Measurements from ENCODE around the gene CTXN1. TPM values are rescaled to one million over a fixed set of nuclear protein-coding genes. Genes with fewer than 3 reads are reported as not detected.
"Not testable (repeated sequence)": the region's sequence is repeated elsewhere in the genome, so short reads cannot be mapped to it uniquely, and the experiment has no call there.

Gene CTXN1
- total and polyA plus RNA-seq, 4 donors, result 4.3 to 182 (median 87.7) TPM

GRCh38 chr19:7921967-7922835 lies 3.7 kb downstream of the CTXN1 start:
- H3K4me1 ChIP-seq (ENCODE audit: control insufficient read depth, insufficient read depth, low read length), result peaks cover 74% of the 10 kb centered on the region
- no peak overlapping the region for H3K27ac ChIP-seq (ENCODE audit: low read depth, low read length)
- peaks cover 46% of the 10 kb centered on the region for H3K36me3 ChIP-seq (ENCODE audit: control insufficient read depth, insufficient read depth, low read length)
- no peaks in the 10 kb centered on the region for H3K9me3 ChIP-seq (ENCODE audit: control insufficient read depth, insufficient read depth, low read length)
- no peak for DNase-seq (ENCODE audit: low read depth in 4 of 6, low spot score in 6 of 6)
- peaks cover 25% of the 10 kb centered on the region for H3K27me3 ChIP-seq (ENCODE audit: control insufficient read depth, insufficient read depth, low read length)
- WGBS (ENCODE audit: insufficient coverage), result 92% methylated on average over 20 of the region's 31 CpGs
- H3K4me3 ChIP-seq (ENCODE audit: low read depth, low read length), result peak overlapping the region; percentile 48

DNA sequence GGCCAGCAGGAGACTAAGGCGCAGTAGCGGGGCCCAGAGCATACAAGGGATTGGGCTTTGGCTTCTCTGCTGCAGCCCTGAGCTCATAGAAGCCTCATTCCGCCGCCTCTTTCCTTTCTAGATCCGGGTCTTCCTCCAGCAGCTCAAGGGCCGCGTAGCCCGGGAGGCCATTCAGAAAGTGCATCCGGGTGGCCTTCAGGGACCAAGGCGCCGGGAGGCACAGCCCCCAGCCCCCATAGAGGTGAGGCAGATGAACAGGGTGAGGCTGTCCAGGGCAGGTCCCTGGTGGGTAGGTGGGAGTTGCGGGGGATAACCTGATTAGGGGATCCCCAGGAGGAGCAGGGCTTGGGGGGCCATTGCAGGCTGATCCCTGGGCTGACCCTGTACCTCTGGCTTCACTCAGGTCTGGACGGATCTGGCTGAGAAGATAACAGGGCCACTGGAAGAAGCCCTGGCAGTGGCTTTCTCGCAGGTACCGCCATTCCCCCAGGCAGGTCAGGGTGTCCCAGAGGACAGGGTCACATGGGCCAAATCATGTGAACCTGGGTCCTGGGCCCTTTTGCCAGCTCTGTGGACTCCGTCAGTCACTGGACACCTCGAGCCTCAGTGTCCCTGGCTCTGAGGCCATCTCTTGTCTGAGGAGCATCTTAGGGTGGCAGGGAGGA lies 4.5 kb downstream of the CTXN1 start:
- DNase-seq (ENCODE audit: low read depth in 4 of 6, low spot score in 6 of 6), result no peak
- H3K9me3 ChIP-seq (ENCODE audit: control insufficient read depth, insufficient read depth, low read length), result no peaks in the 10 kb centered on the region
- H3K36me3 ChIP-seq (ENCODE audit: control insufficient read depth, insufficient read depth, low read length), result peaks cover 38% of the 10 kb centered on the region
- WGBS (ENCODE audit: insufficient coverage), result 67% methylated on average over 12 of the region's 17 CpGs
- peak overlapping the region; percentile 67 for H3K27ac ChIP-seq (ENCODE audit: low read depth, low read length)
- peak overlapping the region; percentile 48 for H3K4me3 ChIP-seq (ENCODE audit: low read depth, low read length)
- H3K27me3 ChIP-seq (ENCODE audit: control insufficient read depth, insufficient read depth, low read length), result peaks cover 29% of the 10 kb centered on the region
- H3K4me1 ChIP-seq (ENCODE audit: control insufficient read depth, insufficient read depth, low read length), result peaks cover 69% of the 10 kb centered on the region

- 1% methylated on average over 50 of the region's 62 CpGs for WGBS (ENCODE audit: insufficient coverage)
Measured at GRCh38 chr19:7920519-7921301, 5.2 kb downstream of the CTXN1 start.

DNA sequence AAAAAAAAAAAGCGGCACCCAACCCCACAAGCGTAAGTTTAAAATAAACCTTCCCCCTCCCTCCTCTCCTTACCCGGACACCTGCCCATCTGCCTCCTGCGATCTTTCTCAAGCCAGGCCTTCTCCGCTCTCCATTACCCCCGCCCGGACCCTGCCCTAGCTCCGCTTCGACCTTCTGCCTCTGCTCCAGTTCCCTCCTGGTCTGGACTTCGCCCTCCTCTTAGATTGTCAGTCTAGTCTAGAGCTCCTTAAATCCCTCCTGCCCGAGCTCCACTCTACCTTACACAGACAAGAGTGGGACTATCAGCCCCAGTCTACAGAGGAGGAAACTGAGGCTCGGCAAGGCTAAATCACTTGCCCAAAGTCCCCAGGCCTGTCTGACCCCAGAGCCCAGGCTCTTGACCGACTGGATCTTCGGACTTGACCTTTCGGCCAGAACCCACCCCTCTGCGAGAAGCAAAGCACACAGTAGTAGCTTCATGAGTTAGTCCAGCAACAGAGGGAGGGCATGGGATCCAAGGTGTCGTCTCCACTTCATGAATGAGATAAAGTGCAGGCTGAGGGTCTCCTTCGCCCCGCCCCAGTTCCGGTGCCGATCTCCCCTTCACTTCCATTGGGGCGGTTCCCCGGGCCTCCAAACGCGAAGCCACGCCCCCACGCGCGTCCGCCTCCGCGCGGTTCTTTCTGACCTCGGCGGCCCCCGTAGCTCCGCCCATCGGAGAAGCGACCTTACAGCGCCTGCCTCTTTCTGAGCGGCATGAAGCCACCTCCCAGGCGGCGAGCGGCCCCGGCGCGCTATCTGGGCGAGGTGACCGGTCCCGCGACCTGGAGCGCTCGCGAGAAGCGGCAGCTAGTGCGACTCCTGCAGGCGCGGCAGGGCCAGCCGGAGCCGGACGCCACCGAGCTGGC lies 6.1 kb downstream of the CTXN1 start, which contains the start of gene SNAPC2:
TSS of gene SNAPC2 (plus strand) at position 729 of the 909 bp plus-strand sequence. CDS start at position 758, 29 bp downstream.
- WGBS (ENCODE audit: insufficient coverage), result 8% methylated on average over 61 of the region's 62 CpGs
- H3K4me3 ChIP-seq (ENCODE audit: low read depth, low read length), result peak within 1 kb of the TSS; percentile 52
- H3K27ac ChIP-seq (ENCODE audit: low read depth, low read length), result peak within 1 kb of the TSS; percentile 75
- peaks cover 43% of the 10 kb centered on the region for H3K27me3 ChIP-seq (ENCODE audit: control insufficient read depth, insufficient read depth, low read length)
- peaks cover 40% of the 10 kb centered on the region for H3K36me3 ChIP-seq (ENCODE audit: control insufficient read depth, insufficient read depth, low read length)
- peak; percentile 84 to 97 (median 88) for DNase-seq (ENCODE audit: low read depth in 4 of 6, low spot score in 6 of 6)
- H3K4me1 ChIP-seq (ENCODE audit: control insufficient read depth, insufficient read depth, low read length), result peaks cover 73% of the 10 kb centered on the region
- no peaks in the 10 kb centered on the region for H3K9me3 ChIP-seq (ENCODE audit: control insufficient read depth, insufficient read depth, low read length)

More at GRCh38 chr19:7920519-7921301, 5.2 kb downstream of the CTXN1 start:
- H3K4me3 ChIP-seq (ENCODE audit: low read depth, low read length), result peak overlapping the region; percentile 52
- H3K27ac ChIP-seq (ENCODE audit: low read depth, low read length), result peak overlapping the region; percentile 75
- H3K27me3 ChIP-seq (ENCODE audit: control insufficient read depth, insufficient read depth, low read length), result peaks cover 36% of the 10 kb centered on the region
- H3K4me1 ChIP-seq (ENCODE audit: control insufficient read depth, insufficient read depth, low read length), result peaks cover 72% of the 10 kb centered on the region
- peak; percentile 76 to 99 (median 94) for DNase-seq (ENCODE audit: low read depth in 4 of 6, low spot score in 6 of 6)
- no peaks in the 10 kb centered on the region for H3K9me3 ChIP-seq (ENCODE audit: control insufficient read depth, insufficient read depth, low read length)
- H3K36me3 ChIP-seq (ENCODE audit: control insufficient read depth, insufficient read depth, low read length), result peaks cover 41% of the 10 kb centered on the region

- Histone ChIP-seq H3K36me3 (ENCODE audit: control insufficient read depth, insufficient read depth, low read length) (peaks cover 40% of the 10 kb centered on the region), H3K27ac (ENCODE audit: low read depth, low read length) (no peak overlapping the region), H3K4me3 (ENCODE audit: low read depth, low read length) (no peak overlapping the region), H3K9me3 (ENCODE audit: control insufficient read depth, insufficient read depth, low read length) (no peaks in the 10 kb centered on the region), H3K4me1 (ENCODE audit: control insufficient read depth, insufficient read depth, low read length) (peaks cover 62% of the 10 kb centered on the region), H3K27me3 (ENCODE audit: control insufficient read depth, insufficient read depth, low read length) (peaks cover 46% of the 10 kb centered on the region)
- no peak for DNase-seq (ENCODE audit: low read depth in 4 of 6, low spot score in 6 of 6)
- 55% methylated on average over 35 of the region's 42 CpGs for WGBS (ENCODE audit: insufficient coverage)
Measured at GRCh38 chr19:7918615-7919421, 7.1 kb downstream of the CTXN1 start.

DNA sequence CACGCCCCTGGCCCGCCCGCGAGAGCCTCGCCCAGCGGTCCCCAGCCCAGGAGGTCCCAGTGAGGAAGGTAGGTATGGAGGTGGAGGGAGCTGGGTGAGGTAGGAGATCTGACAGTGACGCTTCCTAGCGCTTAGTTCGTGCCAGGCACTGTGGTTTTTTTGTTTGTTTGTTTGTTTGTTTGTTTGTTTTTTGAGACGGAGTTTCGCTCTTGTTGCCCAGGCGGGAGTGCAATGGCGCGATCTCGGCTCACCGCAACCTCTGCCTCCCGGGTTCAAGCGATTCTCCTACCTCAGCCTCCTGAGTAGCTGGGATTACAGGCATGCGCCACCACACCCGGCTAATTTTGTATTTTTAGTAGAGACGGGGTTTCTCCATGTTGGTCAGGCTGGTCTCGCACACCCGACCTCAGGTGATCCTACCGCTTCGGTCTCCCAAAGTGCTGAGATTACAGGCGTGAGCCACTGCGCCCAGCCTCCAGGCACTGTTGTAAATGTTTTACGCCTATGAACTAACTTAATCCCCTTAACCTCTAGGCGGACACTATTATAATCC lies 7.8 kb downstream of the CTXN1 start:
- H3K27ac ChIP-seq (ENCODE audit: low read depth, low read length); H3K4me3 ChIP-seq (ENCODE audit: low read depth, low read length); H3K9me3 ChIP-seq (ENCODE audit: control insufficient read depth, insufficient read depth, low read length); DNase-seq (ENCODE audit: low read depth in 4 of 6, low spot score in 6 of 6): not testable (repeated sequence)
- Histone ChIP-seq H3K4me1 (ENCODE audit: control insufficient read depth, insufficient read depth, low read length) (peaks cover 59% of the 10 kb centered on the region), H3K27me3 (ENCODE audit: control insufficient read depth, insufficient read depth, low read length) (peaks cover 47% of the 10 kb centered on the region), H3K36me3 (ENCODE audit: control insufficient read depth, insufficient read depth, low read length) (peaks cover 40% of the 10 kb centered on the region)
- WGBS (ENCODE audit: insufficient coverage), result 31% methylated on average over 17 of the region's 29 CpGs

- no peak overlapping the region for H3K27ac ChIP-seq (ENCODE audit: low read depth, low read length)
- 1% methylated on average over 70 of the region's 71 CpGs for WGBS (ENCODE audit: insufficient coverage)
- DNase-seq (ENCODE audit: low read depth in 4 of 6, low spot score in 6 of 6), result peak in 2 of 6 donors; percentile 38 to 56
- H3K9me3 ChIP-seq (ENCODE audit: control insufficient read depth, insufficient read depth, low read length), result no peaks in the 10 kb centered on the region
- H3K36me3 ChIP-seq (ENCODE audit: control insufficient read depth, insufficient read depth, low read length), result peaks cover 40% of the 10 kb centered on the region
- H3K4me3 ChIP-seq (ENCODE audit: low read depth, low read length), result no peak overlapping the region
- peaks cover 54% of the 10 kb centered on the region for H3K4me1 ChIP-seq (ENCODE audit: control insufficient read depth, insufficient read depth, low read length)
- peaks cover 47% of the 10 kb centered on the region for H3K27me3 ChIP-seq (ENCODE audit: control insufficient read depth, insufficient read depth, low read length)
Measured at GRCh38 chr19:7917267-7918061, 8.5 kb downstream of the CTXN1 start.
